ENCODE measurements around the gene SF3A2. TPM values are rescaled to one million over a fixed set of nuclear protein-coding genes. Genes with fewer than 3 reads are reported as not detected.

SF3A2 gene
- total and polyA plus RNA-seq, 2 donors (not counting 1 experiment from before 2014, with no cell fraction given): 98.2 to 140 TPM

DNA sequence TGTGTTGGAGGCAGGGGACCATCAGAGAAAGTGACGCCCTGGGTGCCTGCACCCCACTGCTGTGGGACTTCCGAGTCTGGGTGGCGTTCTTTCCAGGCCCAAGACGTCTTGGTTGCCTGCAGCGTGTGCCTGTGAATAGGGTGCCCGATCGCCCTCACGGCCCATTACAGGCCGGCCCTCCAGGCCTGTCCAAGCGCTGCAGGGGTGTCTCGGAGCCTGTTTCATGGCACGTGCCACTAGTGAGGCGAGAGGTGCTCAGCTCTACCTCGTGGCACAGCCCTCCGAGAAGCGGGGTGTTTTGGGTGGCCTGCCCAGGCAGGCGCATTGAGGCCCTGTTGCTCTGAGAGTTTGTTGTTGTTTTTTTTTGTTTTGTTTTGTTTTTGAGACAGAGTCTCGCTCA, 42.8 kb upstream of the SF3A2 start:
- no peak for DNase-seq
- no peak overlapping the region for H3K4me3 ChIP-seq (ENCODE audit: control extremely low read depth in 1 of 5, extremely low read depth in 1 of 5, insufficient read depth in 1 of 5, low read depth in 2 of 5, low read length in 4 of 5)
- ChIA-PET POLR2A (no interaction called here), CTCF (no interaction called here)
- intact Hi-C loops (cut with micrococcal nuclease): no loop called here
- H4K20me1 ChIP-seq (ENCODE audit: control insufficient read depth, insufficient read depth, low read length, poor library complexity, severe bottlenecking): peaks cover 90% of the 10 kb centered on the region
- peaks cover 2 to 4% of the 10 kb centered on the region in 2 donors for H3K4me1 ChIP-seq (ENCODE audit: control insufficient read depth in 2 of 2, insufficient read depth in 2 of 2, low read length in 2 of 2)
- H3K36me3 ChIP-seq (replicated peaks in 1 of 2; ENCODE audit: control extremely low read depth in 1 of 2, control insufficient read depth in 1 of 2, extremely low read depth in 1 of 2, insufficient read depth in 2 of 2, low read length in 1 of 2): peaks cover 0 to 70% of the 10 kb centered on the region in 2 experiments
- Mint-ChIP-seq H3K4me1 (peaks cover 3% of the 10 kb centered on the region), H3K9me3 (ENCODE audit: insufficient read depth) (no peaks in the 10 kb centered on the region), H3K27ac (no peak overlapping the region), H3K27me3 (no peaks in the 10 kb centered on the region), H3K4me3 (no peak overlapping the region)
- over 99% methylated on average over 18 of the region's 18 CpGs for whole genome bisulfite sequencing (ENCODE audit: insufficient coverage)
- H3K27ac ChIP-seq (ENCODE audit: low read length in 2 of 2): no peak overlapping the region
- H3K27me3 ChIP-seq (replicated peaks in 1 of 4; ENCODE audit: control extremely low read depth in 1 of 4, control insufficient read depth in 3 of 4, insufficient read depth in 4 of 4, low read length in 3 of 4): no peaks in the 10 kb centered on the region
- H3K9ac ChIP-seq (ENCODE audit: low read length): no peak overlapping the region
- ATAC-seq (ENCODE audit: low read depth): no peak
- peaks cover 98% of the 10 kb centered on the region for H3K79me2 ChIP-seq (ENCODE audit: control insufficient read depth, insufficient read depth, low read length)
- H3K9me3 ChIP-seq (ENCODE audit: control extremely low read depth in 1 of 3, control insufficient read depth in 2 of 3, insufficient read depth in 1 of 3, low read length in 2 of 3): no peaks in the 10 kb centered on the region
- H3K4me2 ChIP-seq (replicated peaks; ENCODE audit: low read depth, low read length, poor library complexity, severe bottlenecking): no peak overlapping the region
- H2AFZ ChIP-seq (ENCODE audit: insufficient read depth, low read depth, low read length, poor library complexity, severe bottlenecking): no peak overlapping the region
- TF ChIP-seq CTCF (IDR thresholded peaks at IDR 0.05) (no peak), EZH2 (IDR thresholded peaks at IDR 0.05; ENCODE audit: borderline replicate concordance, insufficient read depth, low read depth, low read length, poor library complexity, severe bottlenecking) (no peak)

GRCh38 chr19:2194513-2195078, 42.0 kb upstream of the SF3A2 start:
- CTCF ChIA-PET: no interaction called here
- Mint-ChIP-seq H3K27ac (no peak overlapping the region), H3K4me3 (no peak overlapping the region), H3K4me1 (peaks cover 3% of the 10 kb centered on the region), H3K9me3 (ENCODE audit: insufficient read depth) (no peaks in the 10 kb centered on the region), H3K27me3 (no peaks in the 10 kb centered on the region)
- peaks cover 98% of the 10 kb centered on the region for H3K79me2 ChIP-seq (ENCODE audit: control insufficient read depth, insufficient read depth, low read length)
- 96% methylated on average over 23 of the region's 25 CpGs for WGBS (ENCODE audit: insufficient coverage)
- intact Hi-C loops (cut with micrococcal nuclease): no loop called here
- H3K4me2 ChIP-seq (replicated peaks; ENCODE audit: low read depth, low read length, poor library complexity, severe bottlenecking): no peak overlapping the region
- peaks cover 0 to 63% of the 10 kb centered on the region in 2 experiments for H3K36me3 ChIP-seq (replicated peaks in 1 of 2; ENCODE audit: control extremely low read depth in 1 of 2, control insufficient read depth in 1 of 2, extremely low read depth in 1 of 2, insufficient read depth in 2 of 2, low read length in 1 of 2)
- no peaks in the 10 kb centered on the region for H3K4me1 ChIP-seq (ENCODE audit: control insufficient read depth in 2 of 2, insufficient read depth in 2 of 2, low read length in 2 of 2)
- POLR2A ChIA-PET: no interaction called here
- no peaks in the 10 kb centered on the region for H3K9me3 ChIP-seq (ENCODE audit: control extremely low read depth in 1 of 3, control insufficient read depth in 2 of 3, insufficient read depth in 1 of 3, low read length in 2 of 3)
- H3K27me3 ChIP-seq (replicated peaks in 1 of 4; ENCODE audit: control extremely low read depth in 1 of 4, control insufficient read depth in 3 of 4, insufficient read depth in 4 of 4, low read length in 3 of 4): no peaks in the 10 kb centered on the region
- H2AFZ ChIP-seq (ENCODE audit: insufficient read depth, low read depth, low read length, poor library complexity, severe bottlenecking): no peak overlapping the region
- TF ChIP-seq EZH2 (IDR thresholded peaks at IDR 0.05; ENCODE audit: borderline replicate concordance, insufficient read depth, low read depth, low read length, poor library complexity, severe bottlenecking) (no peak), CTCF (IDR thresholded peaks at IDR 0.05) (no peak)
- no peak overlapping the region for H3K9ac ChIP-seq (ENCODE audit: low read length)
- H3K4me3 ChIP-seq (ENCODE audit: control extremely low read depth in 1 of 5, extremely low read depth in 1 of 5, insufficient read depth in 1 of 5, low read depth in 2 of 5, low read length in 4 of 5): no peak overlapping the region
- ATAC-seq (ENCODE audit: low read depth): no peak
- peaks cover 90% of the 10 kb centered on the region for H4K20me1 ChIP-seq (ENCODE audit: control insufficient read depth, insufficient read depth, low read length, poor library complexity, severe bottlenecking)
- H3K27ac ChIP-seq (ENCODE audit: low read length in 2 of 2): no peak overlapping the region
- no peak for DNase-seq
